GM19239 (cell line): ENCODE measurements around the gene ZNF594.
A peak's percentile ranks its signal among the peaks of the same experiment; 100 is the strongest.
"Not testable (repeated sequence)": the region's sequence is repeated elsewhere in the genome, so short reads cannot be mapped to it uniquely, and the experiment has no call there.

ENCODE experiments used
- DNase-seq: peaks from one replicate; pipeline ENCODE4 v3.0.0; 2011; ENCODE audit warnings: low spot score; ENCODE audit not compliant: insufficient read length
- FAIRE-seq: peaks from 2 replicates; lab custom pipeline; 2011; peaks lifted over from hg19 to GRCh38; lab: Jason Lieb, UNC

ZNF594 gene

GRCh38 chr17:5203178-5203907 lies 11.7 kb upstream of the ZNF594 start:
- DNase-seq (no peak), FAIRE-seq (no peak)

GRCh38 chr17:5201011-5201410 lies 9.3 kb upstream of the ZNF594 start:
- FAIRE-seq (no peak), DNase-seq (no peak)

DNA sequence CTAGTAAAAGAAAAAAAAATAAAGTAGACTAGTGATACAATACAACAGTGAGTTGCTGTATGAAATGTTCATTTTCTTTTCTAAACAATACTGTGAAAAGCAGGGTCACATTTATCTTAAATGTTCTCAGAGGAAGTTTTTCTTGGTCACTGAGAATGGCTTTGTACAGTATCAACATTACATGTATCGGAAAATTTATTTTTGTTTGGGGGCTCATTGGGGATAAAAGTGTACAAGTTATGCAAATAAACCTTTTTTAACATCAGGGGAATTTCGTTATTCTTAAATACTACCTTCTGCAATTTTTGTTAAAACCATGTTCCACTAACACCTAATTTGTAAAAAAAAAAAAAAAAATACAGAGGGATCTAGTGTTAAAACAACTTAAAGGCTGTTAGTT lies 8.7 kb upstream of the ZNF594 start:
- DNase-seq (no peak), FAIRE-seq (peak; percentile 55)

- DNase-seq (no peak), FAIRE-seq (peak; percentile 83)
These were observed 6.8 kb upstream of the ZNF594 start for GRCh38 chr17:5198472-5198871.

DNA sequence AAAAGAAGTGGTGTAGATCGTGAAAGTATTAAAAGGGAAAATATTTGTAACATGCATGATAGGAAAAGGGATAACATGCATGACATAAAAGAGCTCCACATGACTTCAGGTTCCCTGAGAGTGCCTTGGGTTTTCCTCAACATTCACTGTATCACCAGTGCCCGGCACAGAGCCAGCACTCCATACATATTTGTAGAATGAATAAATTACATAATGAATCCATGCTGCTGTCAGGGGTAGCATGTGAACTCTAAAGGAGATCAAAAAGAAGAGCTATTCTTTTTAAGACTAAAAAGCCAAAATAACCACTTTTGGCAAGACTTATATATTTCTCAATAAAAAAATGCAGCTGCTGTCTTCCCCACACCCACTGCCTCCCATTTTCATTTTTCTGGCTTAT lies 2.7 kb upstream of the ZNF594 start:
- DNase-seq (no peak), FAIRE-seq (no peak)

- DNase-seq (no peak), FAIRE-seq (no peak)
These were observed 7.4 kb downstream of the ZNF594 start for GRCh38 chr17:5184288-5184687.

GRCh38 chr17:5183410-5183793 lies 8.3 kb downstream of the ZNF594 start:
- FAIRE-seq = no peak

DNA sequence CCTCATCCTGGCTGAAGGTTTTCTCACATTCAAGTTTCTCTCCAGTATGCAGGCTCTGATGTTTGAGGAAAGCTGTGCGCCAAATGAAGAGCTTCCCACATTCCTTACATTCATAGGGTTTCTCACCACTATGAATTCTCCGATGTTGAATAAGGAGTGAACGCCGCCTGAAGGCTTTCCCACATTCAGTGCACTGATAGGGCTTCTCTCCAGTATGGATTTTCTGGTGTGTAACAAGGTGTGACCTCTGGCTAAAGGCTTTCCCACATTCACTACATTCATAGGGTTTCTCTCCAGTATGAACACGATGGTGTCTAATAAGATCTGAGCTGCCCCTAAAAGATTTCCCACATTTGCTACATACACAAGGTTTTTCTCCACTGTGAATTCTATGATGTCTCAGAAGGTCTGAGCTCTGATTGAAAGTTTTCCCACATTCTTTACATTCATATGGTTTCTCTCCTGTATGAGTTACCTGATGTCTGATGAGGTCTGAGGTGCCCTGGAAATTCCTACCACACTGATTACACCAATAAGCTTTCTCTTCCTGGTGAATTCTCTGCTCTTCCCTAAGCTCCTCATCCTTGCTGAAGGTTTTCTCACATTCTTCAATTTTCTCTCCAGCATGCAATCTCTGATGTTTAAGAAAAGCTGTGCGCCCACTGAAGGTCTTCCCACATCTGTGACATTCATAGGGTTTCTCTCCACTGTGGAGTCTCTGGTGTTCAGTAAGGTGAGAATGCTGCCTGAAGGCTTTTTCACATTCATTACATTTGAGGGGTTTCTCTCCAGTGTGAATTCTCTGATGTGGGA lies 8.9 kb downstream of the ZNF594 start:
- FAIRE-seq = no peak
- DNase-seq = no peak

More at GRCh38 chr17:5183410-5183793, 8.3 kb downstream of the ZNF594 start:
- DNase-seq = no peak

DNA sequence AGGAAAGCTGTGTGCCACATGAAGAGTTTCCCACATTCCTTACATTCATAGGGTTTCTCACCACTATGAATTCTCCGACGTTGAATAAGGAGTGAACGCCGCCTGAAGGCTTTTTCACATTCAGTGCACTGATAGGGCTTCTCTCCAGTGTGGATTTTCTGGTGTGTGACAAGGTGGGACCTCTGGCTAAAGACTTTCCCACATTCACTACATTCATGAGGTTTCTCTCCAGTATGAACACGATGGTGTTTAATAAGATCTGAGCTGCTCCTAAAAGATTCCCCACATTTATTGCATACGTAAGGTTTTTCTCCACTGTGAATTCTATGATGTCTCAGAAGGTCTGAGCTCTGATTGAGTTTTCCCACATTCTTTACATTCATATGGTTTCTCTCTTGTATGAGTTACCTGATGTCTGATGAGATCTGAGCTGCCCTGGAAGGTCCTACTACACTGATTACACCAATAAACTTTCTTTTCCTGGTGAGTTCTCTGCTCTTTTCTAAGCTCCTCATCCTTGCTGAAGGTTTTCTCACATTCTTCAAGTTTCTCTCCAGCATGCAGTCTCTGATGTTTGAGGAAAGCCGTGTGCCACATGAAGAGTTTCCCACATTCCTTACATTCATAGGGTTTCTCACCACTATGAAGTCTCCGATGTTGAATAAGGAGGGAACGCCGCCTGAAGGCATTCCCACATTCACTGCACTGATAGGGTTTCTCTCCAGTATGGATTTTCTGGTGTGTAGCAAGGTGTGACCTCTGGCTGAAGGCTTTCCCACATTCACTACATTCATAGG lies 10.0 kb downstream of the ZNF594 start:
- DNase-seq (no peak), FAIRE-seq (no peak)

DNA sequence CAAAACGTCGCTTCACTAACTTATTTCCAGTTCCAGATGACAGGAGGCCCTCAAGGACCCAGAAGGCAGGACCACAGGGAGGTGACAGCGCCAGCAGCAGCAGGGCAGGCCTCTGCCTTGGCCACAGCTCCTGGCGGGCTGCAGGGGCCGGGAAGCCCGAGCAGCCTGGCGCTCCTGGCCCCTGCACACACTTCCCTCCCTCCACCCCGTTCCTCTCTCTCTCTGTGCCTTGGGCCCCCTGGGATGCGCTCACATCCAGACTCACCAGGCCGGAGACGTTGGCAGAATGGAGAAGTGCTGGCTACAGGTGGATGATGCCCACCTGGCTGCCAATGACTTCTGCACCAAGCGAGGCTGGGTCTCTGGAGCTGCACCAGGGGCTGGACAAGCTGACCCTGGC lies 12.7 kb downstream of the ZNF594 start:
- FAIRE-seq (no peak), DNase-seq (no peak)

DNA sequence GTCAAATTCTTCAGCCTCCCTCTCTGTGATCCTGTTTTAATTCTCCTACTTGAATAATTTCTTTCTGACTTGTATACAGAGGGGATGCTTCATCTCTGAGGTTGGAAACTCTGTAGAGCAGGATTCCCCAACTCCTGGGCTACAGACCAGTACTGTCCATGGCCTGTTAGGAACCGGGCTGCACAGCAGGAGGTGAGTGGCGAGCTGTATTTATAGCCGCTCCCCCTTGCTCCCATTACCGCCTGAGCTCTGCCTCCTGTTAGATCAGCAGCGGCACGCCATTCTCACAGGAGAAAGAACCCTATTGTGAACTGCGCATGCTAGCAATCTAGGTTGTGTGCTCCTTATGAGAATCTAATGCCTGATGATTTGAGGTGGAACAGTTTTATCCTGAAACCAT lies 16.6 kb downstream of the ZNF594 start:
- FAIRE-seq, DNase-seq: not testable (repeated sequence)

- not testable (repeated sequence) for DNase-seq
These were observed 25.7 kb downstream of the ZNF594 start for GRCh38 chr17:5165791-5166564.

DNA sequence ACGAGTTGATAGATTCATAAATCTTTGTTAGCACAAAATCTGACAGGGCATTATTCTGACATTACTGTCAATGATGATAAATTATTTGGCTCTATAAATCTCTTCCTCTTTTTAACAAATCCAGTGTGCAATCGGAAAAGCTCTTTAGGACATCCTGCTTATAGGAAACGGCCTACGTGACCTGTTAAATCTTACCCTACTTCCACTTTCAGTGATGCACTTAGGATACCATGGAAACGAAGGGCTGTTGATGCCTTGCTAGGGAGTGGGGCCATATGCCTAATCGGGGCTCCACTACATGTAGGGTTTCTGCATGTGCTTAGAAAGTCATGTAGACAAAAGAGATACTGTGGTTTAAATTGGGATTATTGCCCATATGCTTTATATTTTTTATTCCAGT lies 27.2 kb downstream of the ZNF594 start:
- no peak for DNase-seq
- FAIRE-seq = no peak

More at GRCh38 chr17:5165791-5166564, 25.7 kb downstream of the ZNF594 start:
- not testable (repeated sequence) for FAIRE-seq

GRCh38 chr17:5161793-5162192 lies 29.9 kb downstream of the ZNF594 start:
- FAIRE-seq, DNase-seq: not testable (repeated sequence)

DNA sequence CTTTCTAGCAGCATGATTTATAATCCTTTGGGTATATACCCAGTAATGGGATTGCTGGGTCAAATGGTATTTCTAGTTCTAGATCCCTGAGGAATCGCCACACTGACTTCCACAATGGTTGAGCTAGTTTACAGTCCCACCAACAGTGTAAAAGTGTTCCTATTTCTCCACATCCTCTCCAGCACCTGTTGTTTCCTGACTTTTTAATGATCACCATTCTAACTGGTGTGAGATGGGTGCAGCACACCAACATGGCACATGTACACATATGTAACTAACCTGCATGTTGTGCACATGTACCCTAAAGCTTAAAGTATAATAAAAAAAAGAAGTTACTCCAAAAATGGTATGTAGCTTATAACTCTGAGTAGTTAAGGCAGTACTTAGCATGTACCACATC lies 31.0 kb downstream of the ZNF594 start:
- FAIRE-seq, DNase-seq: not testable (repeated sequence)

GRCh38 chr17:5146122-5146521 lies 45.5 kb downstream of the ZNF594 start:
- not testable (repeated sequence) for FAIRE-seq, DNase-seq

- not testable (repeated sequence) for FAIRE-seq, DNase-seq
These were observed 48.8 kb downstream of the ZNF594 start for GRCh38 chr17:5142877-5143276.

GRCh38 chr17:5139458-5139732 lies 52.3 kb downstream of the ZNF594 start:
- DNase-seq = no peak
- no peak for FAIRE-seq

GRCh38 chr17:5138616-5139457 lies 52.8 kb downstream of the ZNF594 start:
- FAIRE-seq = no peak
- no peak for DNase-seq
